ENCODE data around the gene NAP1L4. TPM values are rescaled to one million over a fixed set of nuclear protein-coding genes. Genes with fewer than 3 reads are reported as not detected.

Gene NAP1L4
- total RNA-seq, 2 experiments from 2014 or later, result 240 to 245 TPM

GRCh38 chr11:2999464-2999998, 7.4 kb upstream of the NAP1L4 start:
- H3K36me3 Mint-ChIP-seq (ENCODE audit: low read depth), result peaks cover 34% of the 10 kb centered on the region
- no peak overlapping the region for H3K4me3 Mint-ChIP-seq
- CTCF ChIA-PET, result interaction anchor here (0.7 kb wide), 1 partner anchor 25 kb away, joined by 3 read pairs; no protein-coding TSS in a partner anchor
- no peaks in the 10 kb centered on the region for H3K9me3 Mint-ChIP-seq
- intact Hi-C loops (cut with micrococcal nuclease), result no loop called here
- no peaks in the 10 kb centered on the region for H3K27me3 Mint-ChIP-seq (ENCODE audit: low read depth)
- DNase-seq, result no peak
- no peak overlapping the region for H3K27ac Mint-ChIP-seq
- no peaks in the 10 kb centered on the region for H3K4me1 Mint-ChIP-seq (ENCODE audit: low read depth)

- Mint-ChIP-seq H3K27me3 (ENCODE audit: low read depth) (no peaks in the 10 kb centered on the region), H3K9me3 (no peaks in the 10 kb centered on the region), H3K4me3 (no peak overlapping the region), H3K4me1 (ENCODE audit: low read depth) (no peaks in the 10 kb centered on the region), H3K27ac (no peak overlapping the region), H3K36me3 (ENCODE audit: low read depth) (peaks cover 22% of the 10 kb centered on the region)
- CTCF ChIA-PET, result interaction anchor here (0.7 to 0.9 kb wide), 2 partner anchors 22 to 23 kb away, joined by 3 read pairs; no protein-coding TSS in a partner anchor
- intact Hi-C loops (cut with micrococcal nuclease), result no loop called here
- DNase-seq, result no peak
Measured at GRCh38 chr11:2998073-2998850, 6.1 kb upstream of the NAP1L4 start.

- Mint-ChIP-seq H3K4me3 (no peak overlapping the region), H3K27ac (no peak overlapping the region), H3K27me3 (ENCODE audit: low read depth) (no peaks in the 10 kb centered on the region), H3K36me3 (ENCODE audit: low read depth) (peaks cover 15% of the 10 kb centered on the region), H3K4me1 (ENCODE audit: low read depth) (no peaks in the 10 kb centered on the region), H3K9me3 (no peaks in the 10 kb centered on the region)
- no peak for DNase-seq
- CTCF ChIA-PET, result interaction anchor here (0.9 kb wide), 1 partner anchor 21 kb away, joined by 3 read pairs; no protein-coding TSS in a partner anchor
- intact Hi-C loops (cut with micrococcal nuclease), result no loop called here
Measured at GRCh38 chr11:2997406-2997805, 5.3 kb upstream of the NAP1L4 start.

GRCh38 chr11:2996976-2997375, 4.8 kb upstream of the NAP1L4 start:
- Mint-ChIP-seq H3K27me3 (ENCODE audit: low read depth) (no peaks in the 10 kb centered on the region), H3K9me3 (no peaks in the 10 kb centered on the region), H3K4me3 (no peak overlapping the region), H3K36me3 (ENCODE audit: low read depth) (peaks cover 14% of the 10 kb centered on the region), H3K27ac (no peak overlapping the region), H3K4me1 (ENCODE audit: low read depth) (no peaks in the 10 kb centered on the region)
- intact Hi-C loops (cut with micrococcal nuclease), result no loop called here
- CTCF ChIA-PET, result interaction anchor here (0.9 kb wide), 1 partner anchor 21 kb away, joined by 3 read pairs; no protein-coding TSS in a partner anchor
- DNase-seq, result no peak

GRCh38 chr11:2995893-2996554, 3.9 kb upstream of the NAP1L4 start:
- intact Hi-C loops (cut with micrococcal nuclease), result no loop called here
- H3K27ac Mint-ChIP-seq, result no peak overlapping the region
- H3K9me3 Mint-ChIP-seq, result no peaks in the 10 kb centered on the region
- DNase-seq, result no peak
- H3K4me1 Mint-ChIP-seq (ENCODE audit: low read depth), result no peaks in the 10 kb centered on the region
- peaks cover 11% of the 10 kb centered on the region for H3K36me3 Mint-ChIP-seq (ENCODE audit: low read depth)
- CTCF ChIA-PET, result no interaction called here
- no peak overlapping the region for H3K4me3 Mint-ChIP-seq
- H3K27me3 Mint-ChIP-seq (ENCODE audit: low read depth), result no peaks in the 10 kb centered on the region

GRCh38 chr11:2995031-2995561, 3.0 kb upstream of the NAP1L4 start:
- H3K36me3 Mint-ChIP-seq (ENCODE audit: low read depth), result peaks cover 10% of the 10 kb centered on the region
- H3K4me3 Mint-ChIP-seq, result no peak overlapping the region
- intact Hi-C loops (cut with micrococcal nuclease), result no loop called here
- H3K27ac Mint-ChIP-seq, result no peak overlapping the region
- no peaks in the 10 kb centered on the region for H3K9me3 Mint-ChIP-seq
- CTCF ChIA-PET, result interaction anchor here (1.1 kb wide), 1 partner anchor 19 kb away, joined by 3 read pairs; no protein-coding TSS in a partner anchor
- H3K27me3 Mint-ChIP-seq (ENCODE audit: low read depth), result no peaks in the 10 kb centered on the region
- no peak for DNase-seq
- H3K4me1 Mint-ChIP-seq (ENCODE audit: low read depth), result peaks cover 3% of the 10 kb centered on the region

GRCh38 chr11:2994336-2994730, 2.2 kb upstream of the NAP1L4 start:
- Mint-ChIP-seq H3K27me3 (ENCODE audit: low read depth) (no peaks in the 10 kb centered on the region), H3K9me3 (no peaks in the 10 kb centered on the region), H3K36me3 (ENCODE audit: low read depth) (peaks cover 14% of the 10 kb centered on the region), H3K27ac (no peak overlapping the region), H3K4me3 (peak overlapping the region; percentile 26), H3K4me1 (ENCODE audit: low read depth) (peaks cover 11% of the 10 kb centered on the region)
- CTCF ChIA-PET, result interaction anchor here (1.1 kb wide), 1 partner anchor 18 kb away, joined by 3 read pairs; no protein-coding TSS in a partner anchor
- intact Hi-C loops (cut with micrococcal nuclease), result loop anchor here (5.0 kb wide), 4 partner anchors 428 to 852 kb away; partner anchors contain the start of genes NUP98 and TRPM5
- DNase-seq, result no peak

- DNase-seq, result no peak
- peaks cover 24% of the 10 kb centered on the region for H3K36me3 Mint-ChIP-seq (ENCODE audit: low read depth)
- no peaks in the 10 kb centered on the region for H3K9me3 Mint-ChIP-seq
- CTCF ChIA-PET, result interaction anchor here (1.0 to 1.2 kb wide), 2 partner anchors 17 to 461 kb away, joined by 3 to 7 read pairs; no protein-coding TSS in a partner anchor
- H3K4me1 Mint-ChIP-seq (ENCODE audit: low read depth), result peaks cover 24% of the 10 kb centered on the region
- no peaks in the 10 kb centered on the region for H3K27me3 Mint-ChIP-seq (ENCODE audit: low read depth)
- intact Hi-C loops (cut with micrococcal nuclease), result loop anchor here (1.0 to 5.0 kb wide), 8 partner anchors 21 to 851 kb away; partner anchors contain the start of genes CARS1, NUP98, TRPM5 and ZNF195
- H3K4me3 Mint-ChIP-seq, result peak overlapping the region; percentile 80
- H3K27ac Mint-ChIP-seq, result peak overlapping the region; percentile 75
Measured at GRCh38 chr11:2992997-2993325, 832 bp upstream of the NAP1L4 start.

GRCh38 chr11:2991452-2992233, 486 bp downstream of the NAP1L4 start:
- peak; percentile 49 for DNase-seq
- peaks cover 34% of the 10 kb centered on the region for H3K36me3 Mint-ChIP-seq (ENCODE audit: low read depth)
- CTCF ChIA-PET, result no interaction called here
- peak overlapping the region; percentile 99 for H3K27ac Mint-ChIP-seq
- intact Hi-C loops (cut with micrococcal nuclease), result loop anchor here (1.0 to 5.0 kb wide), 10 partner anchors 23 to 849 kb away; partner anchors contain the start of genes CARS1, NUP98, TRPM5 and TSSC4
- H3K27me3 Mint-ChIP-seq (ENCODE audit: low read depth), result no peaks in the 10 kb centered on the region
- no peaks in the 10 kb centered on the region for H3K9me3 Mint-ChIP-seq
- H3K4me1 Mint-ChIP-seq (ENCODE audit: low read depth), result peaks cover 35% of the 10 kb centered on the region
- peak overlapping the region; percentile 92 for H3K4me3 Mint-ChIP-seq

GRCh38 chr11:2990617-2991451, 1.3 kb downstream of the NAP1L4 start:
- H3K27me3 Mint-ChIP-seq (ENCODE audit: low read depth), result no peaks in the 10 kb centered on the region
- DNase-seq, result peak; percentile 80
- peak overlapping the region; percentile 92 for H3K4me3 Mint-ChIP-seq
- CTCF ChIA-PET, result interaction anchor here (0.7 to 1.2 kb wide), 3 partner anchors 24 to 101 kb away, joined by 3 to 4 read pairs (median 4); no protein-coding TSS in a partner anchor
- peak overlapping the region; percentile 99 for H3K27ac Mint-ChIP-seq
- intact Hi-C loops (cut with micrococcal nuclease), result loop anchor here (1.0 to 5.0 kb wide), 9 partner anchors 16 to 849 kb away; partner anchors contain the start of genes NUP98, TRPM5 and TSSC4
- H3K4me1 Mint-ChIP-seq (ENCODE audit: low read depth), result peaks cover 35% of the 10 kb centered on the region
- peaks cover 35% of the 10 kb centered on the region for H3K36me3 Mint-ChIP-seq (ENCODE audit: low read depth)
- no peaks in the 10 kb centered on the region for H3K9me3 Mint-ChIP-seq

GRCh38 chr11:2989551-2989950, 2.6 kb downstream of the NAP1L4 start:
- H3K4me3 Mint-ChIP-seq, result peak overlapping the region; percentile 92
- intact Hi-C loops (cut with micrococcal nuclease), result loop anchor here (2.0 kb wide), 1 partner anchor 389 kb away; the partner anchor contains the start of gene ZNF195
- H3K36me3 Mint-ChIP-seq (ENCODE audit: low read depth), result peaks cover 37% of the 10 kb centered on the region
- CTCF ChIA-PET, result interaction anchor here (0.6 to 2.0 kb wide), 6 partner anchors 13 to 102 kb away, joined by 3 to 7 read pairs (median 4); no protein-coding TSS in a partner anchor
- no peaks in the 10 kb centered on the region for H3K27me3 Mint-ChIP-seq (ENCODE audit: low read depth)
- DNase-seq, result no peak
- H3K9me3 Mint-ChIP-seq, result no peaks in the 10 kb centered on the region
- peaks cover 43% of the 10 kb centered on the region for H3K4me1 Mint-ChIP-seq (ENCODE audit: low read depth)
- H3K27ac Mint-ChIP-seq, result peak overlapping the region; percentile 99
